GM19467 (cell line): ENCODE measurements around the gene LTBP1.
A peak's percentile ranks its signal among the peaks of the same experiment; 100 is the strongest.

Experiments used
- ATAC-seq: cut with Tn5 transposase; IDR thresholded peaks from one replicate; pipeline ENCODE4 v1.9.1; 2021; ENCODE audit warnings: mild to moderate bottlenecking, moderate library complexity; ENCODE audit not compliant: unreplicated experiment

LTBP1 gene

GRCh38 chr2:33186937-33187336, 240.2 kb downstream of the LTBP1 start:
- ATAC-seq: no peak

- ATAC-seq: no peak
These were observed 242.0 kb downstream of the LTBP1 start for GRCh38 chr2:33188799-33189198.

- ATAC-seq: no peak
These were observed 243.7 kb downstream of the LTBP1 start for GRCh38 chr2:33190393-33190937.

- ATAC-seq: no peak
These were observed 249.1 kb downstream of the LTBP1 start for GRCh38 chr2:33195891-33196290.

GRCh38 chr2:33196700-33197099, 249.9 kb downstream of the LTBP1 start:
- no peak for ATAC-seq

GRCh38 chr2:33197198-33197938, 250.6 kb downstream of the LTBP1 start:
- no peak for ATAC-seq

GRCh38 chr2:33202641-33203522, 256.1 kb downstream of the LTBP1 start:
- ATAC-seq: no peak

GRCh38 chr2:33204945-33205344, 258.2 kb downstream of the LTBP1 start:
- ATAC-seq: peak; percentile 60

GRCh38 chr2:33205693-33206434, 259.1 kb downstream of the LTBP1 start:
- ATAC-seq: peak; percentile 93

GRCh38 chr2:33207151-33207740, 260.5 kb downstream of the LTBP1 start:
- no peak for ATAC-seq

- ATAC-seq: no peak
These were observed 261.6 kb downstream of the LTBP1 start for GRCh38 chr2:33208400-33208799.

GRCh38 chr2:33209976-33210375, 263.2 kb downstream of the LTBP1 start:
- no peak for ATAC-seq

GRCh38 chr2:33210626-33211025, 263.9 kb downstream of the LTBP1 start:
- no peak for ATAC-seq

- ATAC-seq: no peak
These were observed 265.4 kb downstream of the LTBP1 start for GRCh38 chr2:33212151-33212550.

- no peak for ATAC-seq
These were observed 266.5 kb downstream of the LTBP1 start for GRCh38 chr2:33213244-33213643.

- no peak for ATAC-seq
These were observed 266.9 kb downstream of the LTBP1 start for GRCh38 chr2:33213648-33214047.

GRCh38 chr2:33214436-33214835, 267.7 kb downstream of the LTBP1 start:
- no peak for ATAC-seq

GRCh38 chr2:33214857-33215256, 268.1 kb downstream of the LTBP1 start:
- ATAC-seq: no peak

- no peak for ATAC-seq
These were observed 268.5 kb downstream of the LTBP1 start for GRCh38 chr2:33215299-33215698.

- ATAC-seq: no peak
These were observed 269.2 kb downstream of the LTBP1 start for GRCh38 chr2:33215983-33216382.
